COLO829 (cell line): Measurements from ENCODE around the gene SERPINA3.
A peak's percentile ranks its signal among the peaks of the same experiment; 100 is the strongest.
"Not testable (repeated sequence)": the region's sequence is repeated elsewhere in the genome, so short reads cannot be mapped to it uniquely, and the experiment has no call there.

Source experiments
- DNase-seq: peaks from one replicate; pipeline ENCODE4 v3.0.0; 2012; ENCODE audit warnings: low spot score

The SERPINA3 gene

GRCh38 chr14:94612174-94612573, at the start of gene SERPINA3:
Gene SERPINA3 (plus strand): TSS chr14:94612391. CDS start chr14:94614442, 2,051 bp downstream.
- peak; percentile 79 for DNase-seq

- no peak for DNase-seq
These were observed 49.0 kb upstream of the SERPINA3 start for GRCh38 chr14:94562941-94563883.

GRCh38 chr14:94564381-94564780, 47.8 kb upstream of the SERPINA3 start:
- no peak for DNase-seq

GRCh38 chr14:94568186-94568585, 44.0 kb upstream of the SERPINA3 start:
- DNase-seq: no peak

GRCh38 chr14:94569381-94570001, 42.7 kb upstream of the SERPINA3 start:
- DNase-seq: no peak

- no peak for DNase-seq
These were observed 42.2 kb upstream of the SERPINA3 start for GRCh38 chr14:94570002-94570400.

- DNase-seq: no peak
These were observed 41.8 kb upstream of the SERPINA3 start for GRCh38 chr14:94570440-94570839.

GRCh38 chr14:94571395-94571794, 40.8 kb upstream of the SERPINA3 start:
- no peak for DNase-seq

GRCh38 chr14:94571950-94572349, 40.2 kb upstream of the SERPINA3 start:
- DNase-seq: no peak

- no peak for DNase-seq
These were observed 39.4 kb upstream of the SERPINA3 start for GRCh38 chr14:94572637-94573303.

- no peak for DNase-seq
These were observed 38.5 kb upstream of the SERPINA3 start for GRCh38 chr14:94573475-94574277.

- no peak for DNase-seq
These were observed 37.9 kb upstream of the SERPINA3 start for GRCh38 chr14:94574336-94574735.

GRCh38 chr14:94575730-94576585, 36.2 kb upstream of the SERPINA3 start:
- no peak for DNase-seq

GRCh38 chr14:94577472-94577871, 34.7 kb upstream of the SERPINA3 start:
- DNase-seq: not testable (repeated sequence)

- DNase-seq: no peak
These were observed 33.5 kb upstream of the SERPINA3 start for GRCh38 chr14:94578712-94579111.

GRCh38 chr14:94581127-94581999, 30.8 kb upstream of the SERPINA3 start, which contains the start of gene SERPINA5:
Gene SERPINA5 (plus strand): TSS chr14:94581426. CDS start chr14:94587363, 5,937 bp downstream.
- DNase-seq: no peak

- DNase-seq: no peak
These were observed 29.9 kb upstream of the SERPINA3 start for GRCh38 chr14:94582199-94582750.

GRCh38 chr14:94582851-94583250, 29.3 kb upstream of the SERPINA3 start:
- no peak for DNase-seq

GRCh38 chr14:94583557-94583956, 28.6 kb upstream of the SERPINA3 start:
- no peak for DNase-seq
